ENCODE results near the gene FST.

The FST gene

DNA sequence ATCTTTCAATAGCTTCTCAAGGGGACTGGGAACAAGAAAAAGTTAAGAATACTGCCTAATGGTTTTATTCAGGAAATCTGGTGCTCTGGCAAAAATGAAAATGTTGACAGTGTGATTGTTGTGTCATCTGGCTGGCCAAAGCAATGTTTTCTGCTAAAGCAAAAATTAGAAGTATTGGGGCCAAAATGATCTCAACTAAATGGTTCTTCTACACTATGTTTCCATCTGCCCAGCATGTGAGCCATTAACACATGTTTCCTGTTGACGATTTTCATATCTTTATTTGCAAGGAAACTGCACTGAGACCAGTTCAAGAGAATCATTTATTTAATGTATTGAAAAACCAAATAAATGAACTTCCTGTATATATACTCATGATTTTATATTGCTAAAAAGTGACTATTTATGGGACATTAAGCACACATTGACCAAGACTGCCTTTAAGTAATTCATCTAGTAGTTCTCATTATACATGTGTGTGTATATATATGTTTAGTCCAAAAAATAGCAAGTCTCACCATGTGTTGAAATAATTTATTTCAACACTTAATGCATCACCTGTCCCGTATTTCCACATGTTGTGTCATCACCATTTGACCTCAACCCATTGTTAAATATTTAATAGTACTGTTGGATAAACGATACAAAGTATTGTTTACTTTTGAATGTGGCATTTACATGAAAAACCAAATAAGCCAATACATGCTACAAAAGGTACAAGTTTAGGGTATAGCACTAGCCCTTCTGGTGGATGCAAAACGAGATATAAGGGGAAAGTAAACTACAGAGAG is 7.5 kb upstream of the FST start:
- DNase-seq (ENCODE audit: low spot score): no peak
- in situ Hi-C loops (cut with MboI; ENCODE audit: low sequenced_read_pairs, unreplicated experiment): no loop called here
- TF ChIP-seq, protein P1, sequence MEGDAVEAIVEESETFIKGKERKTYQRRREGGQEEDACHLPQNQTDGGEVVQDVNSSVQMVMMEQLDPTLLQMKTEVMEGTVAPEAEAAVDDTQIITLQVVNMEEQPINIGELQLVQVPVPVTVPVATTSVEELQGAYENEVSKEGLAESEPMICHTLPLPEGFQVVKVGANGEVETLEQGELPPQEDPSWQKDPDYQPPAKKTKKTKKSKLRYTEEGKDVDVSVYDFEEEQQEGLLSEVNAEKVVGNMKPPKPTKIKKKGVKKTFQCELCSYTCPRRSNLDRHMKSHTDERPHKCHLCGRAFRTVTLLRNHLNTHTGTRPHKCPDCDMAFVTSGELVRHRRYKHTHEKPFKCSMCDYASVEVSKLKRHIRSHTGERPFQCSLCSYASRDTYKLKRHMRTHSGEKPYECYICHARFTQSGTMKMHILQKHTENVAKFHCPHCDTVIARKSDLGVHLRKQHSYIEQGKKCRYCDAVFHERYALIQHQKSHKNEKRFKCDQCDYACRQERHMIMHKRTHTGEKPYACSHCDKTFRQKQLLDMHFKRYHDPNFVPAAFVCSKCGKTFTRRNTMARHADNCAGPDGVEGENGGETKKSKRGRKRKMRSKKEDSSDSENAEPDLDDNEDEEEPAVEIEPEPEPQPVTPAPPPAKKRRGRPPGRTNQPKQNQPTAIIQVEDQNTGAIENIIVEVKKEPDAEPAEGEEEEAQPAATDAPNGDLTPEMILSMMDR (IDR thresholded peaks at IDR 0.05; ENCODE audit: borderline replicate concordance, control extremely low read depth, extremely low read depth, insufficient read depth, missing control alignments): no peak

DNA sequence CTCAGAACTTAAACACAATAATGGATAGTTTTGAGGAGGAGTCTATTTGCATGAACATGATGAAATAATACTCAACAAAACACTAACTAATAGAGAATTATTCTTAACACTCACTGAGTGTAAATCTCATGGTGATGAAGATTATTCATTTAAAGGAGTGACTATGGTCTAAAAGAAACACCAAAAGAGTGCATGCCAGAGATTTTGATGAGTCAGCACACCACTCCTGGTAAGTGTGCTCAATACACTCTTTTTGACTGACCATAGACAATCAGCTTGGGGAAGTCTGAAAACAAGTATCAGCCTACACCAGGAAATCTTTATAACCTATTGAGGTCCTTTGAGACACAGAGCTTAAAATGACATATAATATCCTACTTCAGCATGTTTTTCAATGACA is 6.8 kb upstream of the FST start:
- TF ChIP-seq, protein P1 (IDR thresholded peaks at IDR 0.05; ENCODE audit: borderline replicate concordance, control extremely low read depth, extremely low read depth, insufficient read depth, missing control alignments): no peak
- DNase-seq (ENCODE audit: low spot score): no peak
- in situ Hi-C loops (cut with MboI; ENCODE audit: low sequenced_read_pairs, unreplicated experiment): no loop called here

DNA sequence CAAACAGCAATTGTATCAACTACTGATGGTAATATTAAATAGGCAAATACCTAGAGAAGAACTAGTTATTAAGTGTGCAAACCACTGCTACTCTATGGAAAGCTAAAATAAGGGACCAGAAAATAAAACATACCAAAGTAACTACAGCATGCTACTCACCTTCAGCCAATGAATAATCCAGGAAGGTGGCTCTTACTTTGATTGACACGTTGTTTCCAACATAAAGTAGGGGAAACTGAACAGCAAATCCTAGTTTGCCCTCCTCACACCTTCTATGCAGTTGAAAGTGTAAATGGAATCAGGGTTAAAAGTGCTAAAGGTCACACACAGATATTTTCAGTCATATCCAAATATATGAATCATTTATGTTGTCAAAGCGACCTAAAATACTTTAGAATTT is 5.1 kb upstream of the FST start:
- in situ Hi-C loops (cut with MboI; ENCODE audit: low sequenced_read_pairs, unreplicated experiment): loop anchor here (25.0 kb wide), 1 partner anchor 737 kb away; no protein-coding TSS in a partner anchor
- no peak for DNase-seq (ENCODE audit: low spot score)
- TF ChIP-seq, protein P1 (IDR thresholded peaks at IDR 0.05; ENCODE audit: borderline replicate concordance, control extremely low read depth, extremely low read depth, insufficient read depth, missing control alignments): no peak

DNA sequence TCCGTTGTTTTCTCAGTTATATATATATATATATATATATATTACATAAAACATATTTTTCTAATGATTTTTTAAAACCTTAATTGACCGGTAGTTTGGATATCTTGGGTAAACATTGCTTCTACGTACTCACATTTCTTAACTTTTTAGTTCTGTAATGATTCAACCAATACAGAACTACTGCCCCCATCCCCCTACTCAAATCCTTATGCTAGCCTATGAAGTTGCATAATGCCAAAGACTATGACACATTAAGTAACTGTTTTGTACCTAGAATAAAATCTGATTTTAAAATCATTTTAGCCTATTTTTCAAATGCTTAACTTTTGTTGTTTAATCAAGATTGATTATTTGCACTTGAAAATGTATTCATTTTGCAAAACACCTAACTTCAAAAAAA is 4.4 kb upstream of the FST start:
- DNase-seq (ENCODE audit: low spot score): no peak
- in situ Hi-C loops (cut with MboI; ENCODE audit: low sequenced_read_pairs, unreplicated experiment): loop anchor here (25.0 kb wide), 1 partner anchor 736 kb away; no protein-coding TSS in a partner anchor
- TF ChIP-seq, protein P1 (IDR thresholded peaks at IDR 0.05; ENCODE audit: borderline replicate concordance, control extremely low read depth, extremely low read depth, insufficient read depth, missing control alignments): no peak

DNA sequence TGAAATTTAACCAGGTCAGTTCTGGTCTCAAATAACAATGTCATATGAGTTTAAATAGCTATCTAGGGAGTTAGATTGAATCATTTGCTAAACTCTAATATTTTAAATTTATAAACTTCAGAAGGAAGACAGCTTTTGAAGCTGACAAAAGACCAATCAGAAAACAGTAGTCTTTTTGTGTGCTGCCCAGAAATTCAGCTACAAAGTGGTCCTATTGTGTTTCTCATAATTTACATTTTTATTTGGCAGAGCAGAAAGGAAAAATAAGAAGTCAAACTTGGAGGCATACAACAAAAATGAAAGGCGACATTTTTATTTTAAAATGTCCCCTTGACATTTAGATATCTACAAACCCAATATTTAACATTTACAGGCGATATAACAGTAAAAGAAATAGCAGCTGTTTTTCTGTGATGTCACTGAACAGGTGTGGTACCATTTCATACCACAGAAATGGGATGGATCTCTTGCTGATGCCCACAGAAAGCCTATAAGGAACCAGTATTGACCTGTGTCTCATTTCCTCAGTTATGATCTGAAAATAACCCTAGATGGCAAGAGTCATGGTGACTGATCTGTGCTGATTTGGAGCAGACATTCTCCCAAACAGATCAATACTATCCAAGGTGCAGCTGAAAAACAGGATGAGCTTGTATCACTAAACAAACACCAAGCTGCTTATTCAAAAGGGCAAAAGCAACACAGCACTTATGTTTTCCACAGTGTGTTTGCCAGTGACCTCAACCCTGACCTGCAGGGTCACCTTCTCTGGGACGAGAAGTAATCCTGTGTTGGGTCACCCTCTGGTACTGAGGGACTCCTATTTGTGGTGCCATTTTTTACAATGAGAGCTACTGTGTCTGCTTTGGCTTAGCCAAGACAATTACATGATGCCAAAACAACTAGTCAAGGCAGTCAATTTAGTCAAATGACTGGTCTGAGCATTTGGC is 3.6 kb upstream of the FST start:
- no peak for DNase-seq (ENCODE audit: low spot score)
- TF ChIP-seq, protein P1 (IDR thresholded peaks at IDR 0.05; ENCODE audit: borderline replicate concordance, control extremely low read depth, extremely low read depth, insufficient read depth, missing control alignments): no peak
- in situ Hi-C loops (cut with MboI; ENCODE audit: low sequenced_read_pairs, unreplicated experiment): loop anchor here (25.0 kb wide), 1 partner anchor 735 kb away; no protein-coding TSS in a partner anchor

DNA sequence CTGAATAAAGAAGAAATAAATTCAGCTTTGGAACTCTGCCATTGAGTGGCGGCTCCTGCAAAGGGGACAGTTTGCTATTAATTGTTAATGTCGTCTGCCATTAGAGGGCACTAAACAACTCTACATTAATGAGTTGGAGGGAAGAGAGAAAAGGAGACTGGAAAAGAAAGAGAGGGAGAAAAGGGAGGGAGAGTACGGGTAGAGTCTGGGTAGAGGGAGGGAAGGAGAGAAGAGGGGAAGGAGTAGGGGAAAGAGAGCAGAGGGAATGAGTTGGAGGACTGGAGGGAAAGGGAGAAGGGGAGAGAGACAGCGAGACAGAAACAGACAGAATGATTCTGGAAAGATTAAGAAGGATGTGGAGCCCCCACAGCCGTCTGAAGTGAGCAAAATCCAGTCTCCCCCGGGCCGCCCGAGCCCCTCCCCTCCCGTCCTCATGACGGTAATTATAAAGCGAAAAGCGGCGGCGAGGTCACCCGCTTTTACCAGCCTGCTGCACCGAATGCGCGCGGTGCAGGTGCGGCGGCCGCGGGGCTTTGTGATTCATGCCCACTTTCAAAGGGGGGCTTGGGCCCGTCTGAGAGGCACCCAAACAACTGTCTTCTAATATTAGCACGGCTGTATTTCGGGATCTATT is 1.9 kb upstream of the FST start:
- TF ChIP-seq, protein P1 (IDR thresholded peaks at IDR 0.05; ENCODE audit: borderline replicate concordance, control extremely low read depth, extremely low read depth, insufficient read depth, missing control alignments): peak; percentile 58
- DNase-seq (ENCODE audit: low spot score): peak; percentile 48
- in situ Hi-C loops (cut with MboI; ENCODE audit: low sequenced_read_pairs, unreplicated experiment): loop anchor here (25.0 kb wide), 1 partner anchor 734 kb away; no protein-coding TSS in a partner anchor
